ENCODE results near the gene ABCA7.

GRCh38 chr19:1032264-1032867 lies 7.5 kb upstream of the ABCA7 start:
- TF ChIP-seq CTCF (IDR thresholded peaks at IDR 0.05; ENCODE audit: insufficient read depth, low read length, poor library complexity, severe bottlenecking) (no peak), EZH2phosphoT487 (conservative IDR thresholded peaks at IDR 0.05; ENCODE audit: low read length) (no peak)

Data from SU-DHL-6 (cell line).